IMR-90 (cell line): ENCODE data around the gene IPO7. TPM values are rescaled to one million over a fixed set of nuclear protein-coding genes. Genes with fewer than 3 reads are reported as not detected.

ENCODE experiments used
- ATAC-seq: fragments of 200-7000 bp; cut with Tn5 transposase; 2 replicates; pipeline ENCODE4 v1.9.1; 2020; ENCODE audit warnings: low read depth, mild to moderate bottlenecking, moderate library complexity
- BruUV-seq: library from RNA; stranded (reverse); fragments of 400-500 nt; replicated peaks from 2 replicates; lab custom pipeline; 2021; lab: Mats Ljungman, UMichigan
- CTCF ChIA-PET: fragments of 300-600 bp; formaldehyde crosslinking; extraction: SDS; loops from one replicate; lab custom pipeline; 2021; ENCODE audit warnings: antibody characterized with exemption; lab: Yijun Ruan, JAX
- POLR2A ChIA-PET: fragments of 300-600 bp; sonication (Branson Sonifier 250); formaldehyde crosslinking; loops from one replicate; lab custom pipeline; 2022; ENCODE audit warnings: antibody characterized with exemption; ENCODE audit not compliant: unreplicated experiment; lab: Charles Lee
- DNase-seq: peaks from one replicate; pipeline ENCODE4 v3.0.0; 2013
- H2AFZ ChIP-seq: replicated peaks from 2 replicates; pipeline ENCODE3; 2013; ENCODE audit warnings: low read length, mild to moderate bottlenecking; ENCODE audit not compliant: poor library complexity
- H2AK5ac ChIP-seq: 2 replicates; pipeline ENCODE4 v1.6.1; 2013; ENCODE audit warnings: low read depth, low read length, inconsistent platforms
- H2AK9ac ChIP-seq: replicated peaks from 2 replicates; pipeline ENCODE3; 2013; ENCODE audit warnings: mild to moderate bottlenecking, low read depth, low read length, moderate library complexity; ENCODE audit not compliant: poor library complexity
- H2BK120ac ChIP-seq: 2 replicates; pipeline ENCODE4 v1.6.1; 2013; ENCODE audit warnings: low read depth, low read length, inconsistent platforms
- H2BK15ac ChIP-seq: 3 replicates; pipeline ENCODE4 v1.6.1; 2013; ENCODE audit warnings: low read depth, low read length, inconsistent platforms
- H2BK20ac ChIP-seq: 2 replicates; pipeline ENCODE4 v1.6.1; 2013; ENCODE audit warnings: low read depth, mild to moderate bottlenecking, inconsistent platforms, low read length, moderate library complexity
- H2BK5ac ChIP-seq: 2 replicates; pipeline ENCODE4 v1.6.1; 2013; ENCODE audit warnings: mild to moderate bottlenecking, low read depth, low read length, inconsistent platforms; ENCODE audit not compliant: poor library complexity, severe bottlenecking
- H3K14ac ChIP-seq: replicated peaks from 2 replicates; pipeline ENCODE4 v1.6.1; 2013; ENCODE audit warnings: low read depth, low read length, inconsistent platforms
- H3K18ac ChIP-seq: 2 replicates; pipeline ENCODE4 v1.6.1; 2013; ENCODE audit warnings: low read depth, low read length, control low read depth
- H3K23ac ChIP-seq: 2 replicates; pipeline ENCODE4 v1.6.1; 2013; ENCODE audit warnings: low read depth, low read length, inconsistent platforms
- H3K27ac ChIP-seq: 2 replicates; pipeline ENCODE4 v1.5.1; 2013; ENCODE audit warnings: mild to moderate bottlenecking, control low read depth, low read length; ENCODE audit not compliant: insufficient read depth
- H3K27me3 ChIP-seq: 2 replicates; pipeline ENCODE4 v1.6.1; 2013; ENCODE audit warnings: low read length; ENCODE audit not compliant: control insufficient read depth, insufficient read depth
- H3K36me3 ChIP-seq: 2 replicates; pipeline ENCODE4 v1.6.1; 2013; ENCODE audit warnings: low read length, mixed read lengths; ENCODE audit not compliant: control insufficient read depth, insufficient read depth
- H3K4ac ChIP-seq: 2 replicates; pipeline ENCODE4 v1.6.1; 2013; ENCODE audit warnings: low read depth, low read length, inconsistent platforms
- H3K4me1 ChIP-seq: 2 replicates; pipeline ENCODE4 v1.6.1; 2013; ENCODE audit warnings: low read length, mixed read lengths; ENCODE audit not compliant: control insufficient read depth, insufficient read depth
- H3K4me2 ChIP-seq: 2 replicates; pipeline ENCODE4 v1.6.1; 2013; ENCODE audit warnings: low read depth, mild to moderate bottlenecking, control low read depth, low read length, moderate library complexity
- H3K4me3 ChIP-seq: 2 replicates; pipeline ENCODE4 v1.5.1; 2013; ENCODE audit warnings: low read depth, mild to moderate bottlenecking, control low read depth, low read length, moderate library complexity; ENCODE audit not compliant: insufficient read depth
- H3K56ac ChIP-seq: 2 replicates; pipeline ENCODE4 v1.6.1; 2013; ENCODE audit warnings: low read length, inconsistent platforms; ENCODE audit not compliant: insufficient read depth; ENCODE audit errors: extremely low read depth
- H3K79me1 ChIP-seq, 2 experiments: 2 replicates each; pipeline ENCODE4 v1.6.1; 2013; ENCODE audit warnings: low read length in 2 of 2, inconsistent platforms in 1 of 2, low read depth in 1 of 2
- H3K9ac ChIP-seq: 2 replicates; pipeline ENCODE4 v1.6.1; 2013; ENCODE audit warnings: low read depth, low read length, control low read depth
- H3K9me1 ChIP-seq: 2 replicates; pipeline ENCODE4 v1.6.1; 2013; ENCODE audit warnings: low read length, inconsistent platforms; ENCODE audit not compliant: insufficient read depth
- H3K9me3 ChIP-seq: 2 replicates; pipeline ENCODE4 v1.6.1; 2013; ENCODE audit warnings: low read length; ENCODE audit not compliant: control insufficient read depth, insufficient read depth
- H4K20me1 ChIP-seq: 2 replicates; pipeline ENCODE4 v1.6.1; 2013; ENCODE audit warnings: low read length, inconsistent platforms; ENCODE audit not compliant: insufficient read depth
- H4K5ac ChIP-seq: 2 replicates; pipeline ENCODE4 v1.6.1; 2013; ENCODE audit warnings: mild to moderate bottlenecking, low read depth, low read length, control low read depth
- H4K8ac ChIP-seq, 2 experiments: 2 replicates each; pipeline ENCODE4 v1.6.1; 2013; ENCODE audit warnings: low read depth in 2 of 2, low read length in 2 of 2, control low read depth in 1 of 2, inconsistent platforms in 1 of 2
- H4K91ac ChIP-seq: 2 replicates; pipeline ENCODE4 v1.6.1; 2013; ENCODE audit warnings: low read depth, low read length, inconsistent platforms; ENCODE audit not compliant: insufficient read depth
- CEBPB ChIP-seq: IDR thresholded peaks from 2 replicates; pipeline ENCODE4 v1.6.1; 2012; ENCODE audit warnings: low read depth, low read length, improper control_type of control experiment
- CTCF ChIP-seq: conservative IDR thresholded peaks from 2 replicates; pipeline ENCODE4 v1.5.1; 2012; ENCODE audit warnings: mild to moderate bottlenecking, low read depth, low read length, improper control_type of control experiment
- WGBS, 2 experiments: methylation state at CpG; one replicate each; pipeline versions ENCODE4 v1.1.5 to v1.1.7; 2013; ENCODE audit warnings: missing lambda C conversion rate in 2 of 2; ENCODE audit not compliant: insufficient read length in 1 of 2; ENCODE audit errors: extremely low coverage in 2 of 2; 5-methylcytosine and 5-hydroxymethylcytosine counted together
- dilution Hi-C: fragments of 300-500 bp; cut with HindIII; formaldehyde crosslinking; loops from one replicate; pipeline ENCODE4 v1.14.3; 2018; ENCODE audit warnings: low sequenced_read_pairs; ENCODE audit not compliant: unreplicated experiment
- in situ Hi-C: fragments of 300-500 bp; cut with MboI; formaldehyde crosslinking; loops from 3 replicates; pipeline ENCODE4 v1.14.3; 2019; ENCODE audit warnings: low sequenced_read_pairs, inconsistent platforms, mixed read lengths
- intact Hi-C: fragments of 100-400 bp; cut with micrococcal nuclease; formaldehyde crosslinking; loops from 2 replicates; pipeline ENCODE4 v1.10.0; 2022
- polyA plus RNA-seq, 3 experiments: library from polyadenylated mRNA; depleted of rRNA; stranded (reverse); fragments of >200 nt; gene quantifications; 2 replicates each; pipeline ENCODE4 v1.2.3, GENCODE V29; 2012; ENCODE audit warnings: low replicate concordance in 1 of 3
- total RNA-seq: library from RNA; depleted of rRNA; stranded (reverse); fragments of >200 nt; gene quantifications from 2 replicates; pipeline ENCODE4 v1.2.3, GENCODE V29; 2012

IPO7 gene
- total and polyA plus RNA-seq, 2 of the 4 experiments (the other 2 are of a cell fraction) = 40.6 to 110 TPM

GRCh38 chr11:9344061-9344680 is 40.3 kb upstream of the IPO7 start:
- Histone ChIP-seq H4K20me1 (no peaks in the 10 kb centered on the region), H4K91ac (no peak overlapping the region), H3K18ac (no peak overlapping the region), H2AFZ (no peak overlapping the region), H2BK20ac (no peak overlapping the region), H3K27me3 (no peaks in the 10 kb centered on the region; the same call in none of the 2 replicates), H2AK5ac (no peak overlapping the region), H2BK120ac (no peak overlapping the region), H3K56ac (no peak overlapping the region), H3K36me3 (no peaks in the 10 kb centered on the region), H3K14ac (no peak overlapping the region), H3K23ac (peak overlapping the region; percentile 66), H3K9me3 (no peaks in the 10 kb centered on the region), H2BK15ac (no peak overlapping the region), H3K79me1 (no peaks in the 10 kb centered on the region), H3K4me1 (no peaks in the 10 kb centered on the region), H2BK5ac (no peak overlapping the region), H4K5ac (no peak overlapping the region), H3K27ac (no peak overlapping the region), H4K8ac (no peak overlapping the region), H3K4ac (no peak overlapping the region), H3K4me3 (no peak overlapping the region), H2AK9ac (no peak overlapping the region), H3K9me1 (no peaks in the 10 kb centered on the region), H3K4me2 (no peak overlapping the region), H3K9ac (no peak overlapping the region)
- CTCF ChIA-PET = no interaction called here
- intact Hi-C loops = no loop called here
- TF ChIP-seq CTCF (no peak), CEBPB (peak; percentile 63)
- POLR2A ChIA-PET = no interaction called here
- in situ Hi-C loops = no loop called here
- BruUV-seq = no TSS peak
- WGBS, 2 experiments = 20% methylated on average over 1 of the region's 3 CpGs; no CpG with 5 or more reads in 1 of the 2 experiments
- DNase-seq = no peak
- no peak for ATAC-seq
- dilution Hi-C loops = no loop called here
